Raji (cell line): ENCODE data around the gene INO80C.

Experiments used
- POLR2A ChIP-seq: IDR thresholded peaks from 2 replicates; pipeline ENCODE4 v1.6.1; 2011; ENCODE audit warnings: low read depth, low read length, control low read depth; ENCODE audit not compliant: insufficient read depth

The INO80C gene

GRCh38 chr18:35477974-35478373 is 19.8 kb downstream of the INO80C start:
- TF ChIP-seq POLR2A: no peak

DNA sequence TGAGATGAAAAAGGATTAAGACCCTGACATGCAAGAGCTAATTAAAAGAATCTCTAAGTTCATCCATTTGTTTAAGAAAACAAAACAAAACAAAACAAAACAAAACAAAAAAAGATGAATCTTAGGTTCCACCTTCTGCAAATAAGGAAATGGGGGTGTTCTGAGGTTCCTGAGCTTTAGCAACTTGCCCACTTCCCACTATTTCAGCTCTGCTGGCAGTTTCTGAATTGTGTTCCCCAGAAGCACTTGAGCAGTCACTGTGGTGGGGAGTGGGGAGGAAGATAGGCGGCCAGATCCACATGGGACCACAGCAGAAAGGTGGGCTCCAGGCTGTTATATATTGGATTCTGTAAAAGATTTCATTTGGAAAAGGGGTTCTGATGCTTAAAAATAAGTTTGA is 20.3 kb downstream of the INO80C start:
- TF ChIP-seq POLR2A: no peak

DNA sequence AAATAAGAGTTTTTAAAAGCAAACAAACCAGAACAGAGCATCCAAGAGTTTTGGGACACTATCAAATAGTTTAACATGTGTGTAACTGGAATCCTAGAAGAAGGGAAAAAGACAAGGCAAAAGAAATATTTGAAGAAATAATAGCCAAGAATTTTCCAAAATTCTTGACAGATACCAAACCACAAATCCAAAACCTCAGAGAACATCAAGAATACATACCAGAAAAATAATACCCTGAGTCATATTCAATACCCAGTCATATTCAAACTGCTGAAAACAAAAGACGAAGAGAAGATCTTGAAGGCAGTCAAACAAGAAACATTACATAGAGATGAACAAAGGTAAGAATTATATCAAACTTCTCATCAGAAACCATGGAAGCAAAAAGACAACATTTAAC is 22.9 kb downstream of the INO80C start:
- TF ChIP-seq POLR2A: no peak

- no peak for TF ChIP-seq POLR2A
Measured at GRCh38 chr18:35473562-35473961, 24.2 kb downstream of the INO80C start.

- no peak for TF ChIP-seq POLR2A
Measured at GRCh38 chr18:35470435-35470834, 27.3 kb downstream of the INO80C start.

- no peak for TF ChIP-seq POLR2A
Measured at GRCh38 chr18:35469725-35470124, 28.0 kb downstream of the INO80C start.

GRCh38 chr18:35468711-35469110 is 29.0 kb downstream of the INO80C start:
- TF ChIP-seq POLR2A: no peak

GRCh38 chr18:35467624-35468016 is 30.1 kb downstream of the INO80C start:
- no peak for TF ChIP-seq POLR2A

GRCh38 chr18:35466815-35467623 is 30.7 kb downstream of the INO80C start:
- TF ChIP-seq POLR2A: no peak

GRCh38 chr18:35466334-35466733 is 31.4 kb downstream of the INO80C start:
- no peak for TF ChIP-seq POLR2A

- no peak for TF ChIP-seq POLR2A
Measured at GRCh38 chr18:35465329-35465728, 32.4 kb downstream of the INO80C start.

- TF ChIP-seq POLR2A: no peak
Measured at GRCh38 chr18:35464831-35465279, 32.9 kb downstream of the INO80C start.

GRCh38 chr18:35463827-35464226 is 33.9 kb downstream of the INO80C start:
- TF ChIP-seq POLR2A: no peak

- TF ChIP-seq POLR2A: no peak
Measured at GRCh38 chr18:35463050-35463449, 34.7 kb downstream of the INO80C start.

- no peak for TF ChIP-seq POLR2A
Measured at GRCh38 chr18:35460736-35461161, 37.0 kb downstream of the INO80C start.

DNA sequence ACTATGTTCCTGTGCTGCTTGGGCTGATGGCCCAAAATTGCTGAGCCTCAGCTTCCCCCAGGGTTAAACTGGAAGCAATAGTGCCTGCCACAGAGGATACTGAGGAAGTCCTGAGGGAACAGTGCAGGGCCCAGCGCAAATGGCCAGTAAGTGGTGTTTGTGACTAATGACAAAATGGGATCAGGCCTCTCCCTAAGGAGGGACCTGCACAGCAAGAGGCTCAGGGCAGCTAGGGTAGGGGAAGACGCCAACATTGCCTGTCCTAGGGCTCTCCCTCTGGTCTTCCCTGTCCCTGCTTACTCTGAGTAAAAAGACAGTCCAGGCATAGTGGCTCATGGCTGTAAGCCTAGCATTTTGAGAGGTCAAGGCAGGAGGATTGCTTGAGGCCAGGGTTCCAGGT is 37.8 kb downstream of the INO80C start:
- no peak for TF ChIP-seq POLR2A
